Measurements from ENCODE around the gene BTBD2.
"Not testable (repeated sequence)": the region's sequence is repeated elsewhere in the genome, so short reads cannot be mapped to it uniquely, and the experiment has no call there.

Gene BTBD2

DNA sequence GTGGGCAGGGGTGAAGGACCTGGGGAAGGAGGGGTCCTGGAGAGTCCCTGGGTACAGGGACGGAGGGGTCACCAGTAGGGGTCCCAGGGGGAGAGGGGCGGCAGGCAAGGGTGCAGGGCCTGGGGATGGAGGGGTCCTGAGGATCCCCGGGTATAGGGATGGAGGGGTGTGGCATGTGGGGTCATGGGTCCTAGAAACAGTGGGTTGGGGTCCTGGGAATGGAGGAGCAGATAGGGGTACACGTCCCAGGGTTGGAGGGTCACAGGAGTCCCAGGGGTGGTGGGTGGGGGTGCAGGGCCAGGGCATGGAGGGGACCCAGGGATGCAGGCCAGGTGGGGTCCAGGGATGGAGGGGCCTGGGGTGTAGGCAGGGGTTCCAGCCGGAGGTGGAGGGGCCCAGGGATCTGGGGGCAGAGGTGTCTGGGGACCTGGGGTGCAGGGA is 1.4 kb downstream of the BTBD2 start:
- no peak for DNase-seq (ENCODE audit: low spot score)

DNA sequence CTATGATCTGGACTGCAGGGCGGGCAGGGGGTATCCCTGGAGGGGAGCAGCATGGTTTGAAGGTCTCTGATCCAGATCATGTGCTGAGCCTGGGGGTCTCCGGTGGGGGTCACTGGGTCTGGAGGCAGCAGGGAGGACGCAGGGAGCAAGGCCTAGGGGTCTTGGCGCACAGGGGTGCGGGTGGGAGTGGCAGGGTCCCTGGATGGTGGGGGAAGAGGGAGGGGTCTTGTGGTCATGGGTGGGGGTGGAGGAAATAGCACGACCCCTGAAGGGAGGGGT is 1.9 kb downstream of the BTBD2 start:
- no peak for DNase-seq (ENCODE audit: low spot score)

DNA sequence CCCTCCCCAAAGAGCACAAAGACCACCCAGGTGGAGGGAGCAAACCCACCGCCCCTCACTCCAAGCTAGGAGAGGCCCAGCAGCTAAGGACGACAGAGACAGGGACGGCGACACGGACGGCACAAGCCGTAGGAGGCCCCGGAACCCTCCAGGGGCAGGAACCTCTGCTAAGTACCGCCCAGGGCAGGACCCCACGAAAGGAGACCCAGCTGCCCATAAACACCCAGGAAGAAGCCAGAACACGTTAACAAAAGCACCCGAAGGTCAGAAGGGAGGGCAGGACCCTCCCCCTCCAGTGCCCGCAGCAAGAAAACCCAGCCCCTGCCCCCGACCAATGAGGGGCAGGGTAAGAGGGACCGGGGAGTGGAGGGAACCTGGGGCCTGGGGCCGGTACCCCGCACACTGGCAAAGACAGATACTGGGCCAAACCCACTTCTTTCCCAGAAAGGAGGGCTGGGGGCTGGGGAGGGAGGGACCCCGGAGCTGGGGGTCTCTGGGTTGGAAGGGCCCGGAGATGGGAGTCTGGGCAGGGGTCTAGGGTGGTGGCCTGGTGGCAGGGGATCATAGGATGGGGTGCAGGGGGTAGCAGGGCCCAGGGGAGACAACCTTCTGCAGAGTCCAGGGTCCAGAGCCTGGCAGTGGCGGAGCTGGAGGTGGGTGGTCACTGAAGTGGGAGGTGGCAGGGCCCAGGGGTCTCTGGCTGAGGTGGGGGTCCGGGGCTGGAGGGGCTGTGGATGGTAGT is 2.4 kb downstream of the BTBD2 start:
- DNase-seq (ENCODE audit: low spot score): no peak

DNA sequence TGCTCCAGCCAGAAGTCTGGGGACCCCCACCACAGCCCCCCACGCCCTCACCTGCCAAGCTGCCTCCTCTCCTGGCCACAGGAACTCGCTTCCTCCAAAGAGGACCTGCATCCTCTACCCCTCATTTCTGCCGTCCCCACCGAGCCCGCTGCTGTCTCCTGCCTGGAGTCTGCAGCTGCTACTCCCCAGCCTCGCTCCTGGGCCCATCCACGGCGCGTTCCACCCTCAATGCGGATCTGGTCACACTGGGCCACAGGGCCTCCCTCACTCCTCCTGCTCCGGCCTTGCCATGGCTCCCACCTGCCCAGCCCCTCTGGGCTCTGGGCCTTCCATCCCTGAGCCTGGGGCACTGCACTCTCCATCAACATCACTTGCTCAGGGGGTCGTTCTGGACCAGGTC is 4.3 kb downstream of the BTBD2 start:
- DNase-seq (ENCODE audit: low spot score): no peak

DNA sequence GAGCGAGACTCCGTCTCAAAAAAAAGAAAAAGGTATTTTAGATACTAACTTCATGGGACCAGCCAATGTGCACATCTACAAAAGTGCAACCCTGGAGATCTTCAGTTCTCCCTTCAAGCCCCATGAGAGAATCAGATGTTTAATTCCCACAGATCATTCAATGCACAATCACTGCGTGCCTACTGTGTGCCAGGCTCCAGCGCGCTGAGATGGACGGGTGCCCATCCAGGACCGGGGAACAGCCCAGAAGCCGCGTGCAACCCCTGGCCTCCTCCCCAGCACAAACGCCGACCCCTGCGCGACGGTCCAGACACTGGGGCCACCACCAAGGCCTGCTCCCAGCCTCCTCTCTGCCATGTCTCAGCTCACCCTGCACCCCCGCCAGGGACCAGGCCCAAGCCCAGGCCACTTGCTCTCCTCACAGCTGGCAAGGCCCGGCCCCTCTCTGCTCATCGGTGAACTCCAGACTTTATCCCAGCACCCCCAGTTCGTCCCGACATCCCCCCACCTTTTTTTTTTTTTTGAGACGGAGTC is 5.3 kb downstream of the BTBD2 start:
- DNase-seq (ENCODE audit: low spot score): no peak

DNA sequence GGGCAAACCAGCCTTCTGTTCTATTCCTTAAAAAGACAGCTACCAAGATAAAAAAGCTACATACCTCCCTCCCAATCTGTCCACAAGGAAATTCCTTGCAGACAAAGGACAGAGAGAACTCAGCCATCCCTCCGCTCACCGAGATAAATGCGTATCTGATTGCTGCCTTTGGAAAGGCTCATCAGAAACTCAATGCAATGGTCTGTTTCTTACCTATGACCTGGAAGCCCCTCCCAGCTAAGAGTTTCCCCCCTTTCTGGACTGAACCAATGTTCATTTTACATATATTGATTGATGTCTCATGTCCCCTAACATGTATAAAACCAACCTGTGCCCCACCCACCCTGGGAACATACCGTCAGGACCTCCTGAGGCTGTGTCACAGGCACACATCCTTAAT is 11.6 kb downstream of the BTBD2 start:
- no peak for DNase-seq (ENCODE audit: low spot score)

DNA sequence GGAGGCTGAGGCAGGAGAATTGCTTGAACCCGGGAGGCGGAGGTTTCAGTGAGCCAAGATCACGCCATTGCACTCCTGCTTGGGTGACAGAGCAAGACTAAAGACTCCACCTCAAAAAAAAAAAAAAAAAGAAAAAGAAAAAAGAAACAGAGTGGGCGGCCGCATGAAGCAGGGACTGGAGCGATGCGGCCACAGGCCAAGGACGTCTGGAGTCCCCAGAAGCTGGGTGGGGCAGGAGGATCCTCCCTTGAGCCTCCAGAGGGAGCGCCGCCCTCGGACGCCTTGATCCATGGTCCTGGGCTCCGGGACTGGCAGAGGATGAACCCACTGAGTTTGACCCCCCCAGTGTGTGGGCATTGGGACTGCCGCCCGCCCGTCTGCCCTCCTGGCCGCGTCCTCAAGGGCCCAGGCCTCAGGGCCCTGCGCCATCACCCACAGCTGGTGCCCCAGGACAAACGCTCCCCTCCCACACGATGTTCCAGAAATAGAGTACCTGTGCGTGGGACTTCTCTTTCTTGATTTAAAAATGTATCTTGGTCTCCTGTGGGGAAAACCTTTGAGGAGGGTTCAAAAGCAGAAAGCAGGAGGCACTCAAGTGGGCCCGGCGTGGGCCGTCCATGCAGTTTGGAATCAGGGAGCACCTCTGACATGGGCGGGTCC is 15.5 kb downstream of the BTBD2 start:
- DNase-seq (ENCODE audit: low spot score): no peak

DNA sequence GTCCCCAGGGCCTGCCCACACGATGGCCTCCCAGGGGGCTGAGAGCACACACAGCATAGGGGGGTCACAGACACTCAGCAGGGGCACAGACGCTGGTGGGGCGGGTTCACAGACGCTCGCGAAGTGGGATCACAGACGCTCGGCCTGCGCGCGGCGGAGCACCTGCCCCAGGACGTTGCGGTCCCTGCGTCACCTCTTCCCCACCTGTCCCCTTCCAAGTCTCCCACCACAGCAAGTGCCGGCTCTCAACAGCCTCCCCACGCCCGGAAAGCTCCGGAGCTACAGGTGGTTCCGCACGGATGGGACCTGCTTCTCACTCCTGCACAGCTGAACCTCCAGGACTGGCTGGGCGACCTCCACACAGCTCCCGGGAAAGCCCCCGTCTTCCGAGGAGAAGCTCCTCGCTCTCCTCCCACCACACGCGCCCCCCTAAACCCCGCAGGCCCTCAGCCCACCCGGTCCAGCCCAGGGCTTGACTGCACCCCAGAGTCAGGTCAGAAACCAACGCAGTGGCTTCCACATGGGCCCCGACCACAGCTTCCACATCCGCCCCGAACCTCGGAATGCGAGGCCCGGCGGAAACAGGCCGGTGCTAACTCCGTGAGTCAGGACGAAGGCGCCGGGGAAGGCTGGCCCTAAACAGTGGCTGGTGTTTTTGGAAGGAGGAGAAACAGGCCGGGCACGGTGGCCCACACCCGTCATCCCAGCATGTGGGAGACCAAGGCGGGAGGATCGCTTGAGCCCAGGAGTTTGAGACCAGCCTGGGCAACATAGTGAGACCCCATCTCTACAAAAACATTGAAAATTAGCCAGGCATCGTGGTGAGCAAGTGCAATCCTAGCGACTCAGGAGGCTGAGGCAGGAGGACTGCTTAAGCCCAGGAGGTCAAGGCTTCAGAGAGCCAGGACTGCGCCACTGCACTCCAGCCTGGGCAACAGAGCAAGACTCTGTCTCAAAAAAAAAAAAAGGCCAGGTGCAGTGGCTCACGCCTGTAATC is 16.5 kb downstream of the BTBD2 start:
- no peak for DNase-seq (ENCODE audit: low spot score)

DNA sequence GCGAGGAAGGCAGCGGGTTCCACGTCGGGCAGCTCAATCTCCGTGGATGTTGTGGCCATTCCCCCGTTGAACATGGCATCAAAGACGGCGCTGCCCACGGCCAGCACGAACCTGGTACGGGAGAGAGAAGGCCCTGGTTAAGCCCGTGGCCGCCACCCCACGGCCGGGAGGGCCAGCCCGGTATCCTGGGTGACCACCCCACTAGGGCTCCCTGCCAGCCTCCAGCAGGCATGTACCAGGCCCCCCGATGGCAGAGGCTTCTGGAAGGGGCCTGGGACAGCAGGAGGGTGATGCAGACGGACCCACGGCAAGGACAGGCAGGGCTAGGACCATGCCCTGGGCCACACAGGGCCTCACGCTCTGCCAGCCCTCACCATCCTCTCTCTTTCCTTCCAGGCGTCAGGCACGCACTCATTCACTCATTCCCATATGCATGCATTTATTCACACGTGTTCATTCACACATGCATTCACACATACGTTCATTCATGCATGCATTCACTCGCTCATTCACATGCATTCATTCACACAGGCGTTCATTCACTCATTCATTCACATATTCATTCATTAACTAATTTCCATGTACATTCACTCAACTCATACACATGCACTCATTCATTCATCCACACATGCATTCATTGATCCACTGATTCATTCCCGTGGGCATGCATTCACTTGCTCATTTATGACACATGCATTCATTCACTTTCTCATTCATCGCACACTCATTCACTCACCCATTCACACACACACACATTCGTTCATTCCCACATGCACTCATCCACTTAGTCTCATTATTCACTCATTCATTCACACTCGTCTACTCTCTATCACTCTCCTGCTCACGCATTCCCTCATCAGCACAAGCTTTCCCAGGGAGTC is 17.9 kb downstream of the BTBD2 start:
- no peak for DNase-seq (ENCODE audit: low spot score)

DNA sequence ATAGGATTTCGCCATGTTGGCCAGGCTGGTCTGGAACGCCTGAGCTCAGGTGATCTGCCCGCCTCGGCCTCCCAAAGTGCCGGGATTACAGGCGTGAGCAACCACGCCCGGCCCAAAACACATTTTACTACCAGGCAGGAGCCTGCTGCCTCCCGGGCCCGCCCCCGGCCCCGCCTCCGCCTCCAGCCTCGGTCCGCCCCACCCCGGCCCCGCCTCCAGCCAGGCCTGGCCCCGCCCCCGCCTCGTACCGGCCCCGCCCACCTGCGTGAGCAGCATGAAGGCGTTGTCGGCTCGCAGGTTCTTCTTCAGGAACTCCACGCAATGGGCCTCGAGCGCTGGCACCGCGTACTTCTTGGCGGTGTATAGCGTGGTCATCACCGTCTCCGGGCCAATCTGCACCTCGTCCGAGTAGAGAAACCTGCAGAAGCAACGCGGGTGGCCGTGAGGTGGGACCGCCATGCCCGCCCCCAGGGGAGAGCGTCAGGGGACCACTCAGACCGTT is 22.7 kb downstream of the BTBD2 start:
- DNase-seq (ENCODE audit: low spot score): peak; percentile 9

DNA sequence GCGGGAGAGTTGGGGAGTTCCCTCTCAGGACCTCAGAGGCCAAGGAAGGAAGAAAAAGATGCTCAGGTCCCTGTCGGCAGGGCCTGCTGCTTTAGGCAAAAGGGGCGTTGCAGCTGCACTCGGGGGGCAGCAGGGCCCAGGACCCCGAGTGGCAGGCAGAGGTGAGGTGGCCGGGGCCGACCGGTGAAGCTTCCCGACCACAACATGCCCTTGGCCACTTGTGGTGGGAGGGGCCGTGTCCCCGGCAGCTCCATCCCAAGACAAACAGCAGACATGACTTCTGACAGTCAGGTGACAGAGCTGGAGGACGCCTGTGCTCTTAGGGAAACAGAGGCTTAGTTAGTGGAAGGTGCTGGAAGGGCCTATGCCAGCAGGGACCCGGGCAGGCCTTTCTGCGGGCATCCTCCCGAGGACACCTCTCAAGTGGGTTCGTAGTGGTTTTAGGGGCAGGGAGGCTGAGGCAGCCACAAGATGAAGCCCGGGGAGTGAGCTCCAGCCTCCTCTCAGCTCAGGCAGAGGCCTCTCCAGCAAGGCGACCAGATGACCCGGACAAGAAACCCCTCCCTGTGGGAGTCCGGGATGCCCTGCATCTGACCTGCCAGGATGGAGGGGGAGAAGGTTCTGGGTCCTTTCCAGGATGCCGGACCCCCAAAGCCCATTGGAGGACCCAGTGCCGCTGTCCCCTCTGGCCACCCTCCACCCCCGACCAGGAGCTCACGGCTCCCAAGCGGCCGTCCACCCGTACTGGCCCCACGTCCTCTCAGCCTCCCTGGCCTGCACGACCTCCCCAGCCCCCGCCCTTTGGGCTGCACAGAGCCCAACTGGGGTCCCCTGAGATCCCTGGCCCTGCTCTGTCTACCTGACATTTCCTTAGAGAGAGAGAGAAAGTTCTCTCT is 24.2 kb downstream of the BTBD2 start:
- DNase-seq (ENCODE audit: low spot score): no peak

DNA sequence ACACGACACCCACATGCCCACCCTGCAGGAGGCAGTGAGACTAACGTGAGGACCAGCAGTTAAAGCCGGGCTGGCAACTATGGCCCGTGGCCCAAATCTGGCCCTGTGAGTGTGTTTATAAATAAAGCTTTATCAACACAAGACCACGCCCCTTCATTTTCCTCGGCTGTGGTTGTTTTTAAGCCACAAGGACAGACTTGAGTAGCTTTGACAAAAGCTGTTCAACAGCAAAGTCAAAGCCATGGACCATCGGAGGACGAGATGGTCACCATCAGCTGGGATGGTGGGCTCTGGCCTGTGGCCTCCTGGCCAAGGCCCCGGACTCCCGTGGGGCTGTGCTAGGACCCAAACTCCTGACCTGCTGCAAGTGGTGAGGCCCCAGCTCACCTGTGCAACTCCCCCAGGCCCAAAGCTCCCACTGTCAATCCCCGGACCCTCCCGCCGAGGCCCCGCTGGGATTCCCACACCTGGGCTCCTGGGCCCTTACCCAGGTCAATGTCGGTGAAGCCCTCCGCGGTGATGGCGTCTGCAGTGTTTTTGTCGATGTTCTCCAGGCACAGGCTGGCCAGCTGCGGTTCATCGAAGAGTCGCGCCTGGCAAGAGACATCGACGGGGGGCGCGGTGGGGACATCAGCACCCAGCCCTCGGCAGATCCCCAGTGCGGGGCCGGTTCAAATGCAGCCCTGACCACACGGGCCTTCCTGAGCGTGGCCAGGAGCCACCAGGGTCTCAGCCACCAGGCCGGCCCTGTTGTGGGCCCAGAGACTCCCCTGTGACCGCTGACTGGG is 25.1 kb downstream of the BTBD2 start:
- DNase-seq (ENCODE audit: low spot score): no peak

DNA sequence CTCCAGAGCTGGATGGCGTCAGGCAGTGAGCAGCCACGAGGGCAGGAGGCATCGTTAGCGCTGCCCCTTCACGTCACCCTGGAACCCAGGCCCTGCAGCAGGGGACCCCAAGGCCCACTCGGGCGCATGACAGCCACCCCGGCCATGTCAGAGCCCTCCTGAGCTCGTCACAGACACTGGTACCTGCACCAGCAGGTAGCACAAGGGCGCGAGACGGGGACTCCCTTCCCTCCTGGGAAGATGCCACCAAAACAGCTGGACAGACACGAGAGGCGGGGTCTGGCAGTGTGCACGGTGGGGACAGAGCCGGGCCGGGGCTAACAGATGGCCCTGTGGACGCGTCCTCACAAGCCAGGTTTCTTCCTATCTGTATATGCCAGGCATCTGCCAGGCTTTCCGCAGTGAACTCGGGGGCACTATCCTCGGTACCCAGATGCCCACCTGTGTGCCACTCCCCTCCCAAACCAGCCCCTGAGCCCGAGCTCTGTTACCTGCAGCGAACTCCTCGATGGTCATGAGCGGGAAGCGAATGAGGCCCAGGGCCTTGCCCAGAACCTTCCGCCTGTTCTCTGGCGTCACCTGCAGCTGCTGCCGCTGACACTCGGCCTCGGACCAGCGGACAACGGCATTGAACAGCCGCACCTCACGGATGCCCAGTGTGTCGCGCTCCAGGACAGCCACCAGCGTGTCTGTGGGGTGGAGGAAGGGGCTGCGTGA is 25.8 kb downstream of the BTBD2 start:
- no peak for DNase-seq (ENCODE audit: low spot score)

DNA sequence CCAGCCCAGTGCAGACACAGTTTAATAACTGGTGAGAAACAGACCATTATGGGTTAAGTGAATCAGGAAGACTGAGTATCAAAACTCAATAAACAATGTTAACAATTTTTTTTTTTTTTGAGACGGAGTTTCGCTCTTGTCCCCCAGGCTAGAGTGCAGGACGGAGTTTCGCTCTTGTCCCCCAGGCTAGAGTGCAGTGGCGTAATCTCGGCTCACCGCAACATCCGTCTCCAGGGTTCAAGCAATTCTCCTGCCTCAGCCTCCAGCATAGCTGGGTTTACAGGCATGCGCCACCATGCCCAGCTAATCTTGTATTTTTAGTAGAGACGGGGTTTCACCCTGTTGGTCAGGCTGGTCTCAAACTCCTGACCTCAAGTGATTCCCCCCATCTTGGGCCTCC is 27.1 kb downstream of the BTBD2 start:
- DNase-seq (ENCODE audit: low spot score): not testable (repeated sequence)

DNA sequence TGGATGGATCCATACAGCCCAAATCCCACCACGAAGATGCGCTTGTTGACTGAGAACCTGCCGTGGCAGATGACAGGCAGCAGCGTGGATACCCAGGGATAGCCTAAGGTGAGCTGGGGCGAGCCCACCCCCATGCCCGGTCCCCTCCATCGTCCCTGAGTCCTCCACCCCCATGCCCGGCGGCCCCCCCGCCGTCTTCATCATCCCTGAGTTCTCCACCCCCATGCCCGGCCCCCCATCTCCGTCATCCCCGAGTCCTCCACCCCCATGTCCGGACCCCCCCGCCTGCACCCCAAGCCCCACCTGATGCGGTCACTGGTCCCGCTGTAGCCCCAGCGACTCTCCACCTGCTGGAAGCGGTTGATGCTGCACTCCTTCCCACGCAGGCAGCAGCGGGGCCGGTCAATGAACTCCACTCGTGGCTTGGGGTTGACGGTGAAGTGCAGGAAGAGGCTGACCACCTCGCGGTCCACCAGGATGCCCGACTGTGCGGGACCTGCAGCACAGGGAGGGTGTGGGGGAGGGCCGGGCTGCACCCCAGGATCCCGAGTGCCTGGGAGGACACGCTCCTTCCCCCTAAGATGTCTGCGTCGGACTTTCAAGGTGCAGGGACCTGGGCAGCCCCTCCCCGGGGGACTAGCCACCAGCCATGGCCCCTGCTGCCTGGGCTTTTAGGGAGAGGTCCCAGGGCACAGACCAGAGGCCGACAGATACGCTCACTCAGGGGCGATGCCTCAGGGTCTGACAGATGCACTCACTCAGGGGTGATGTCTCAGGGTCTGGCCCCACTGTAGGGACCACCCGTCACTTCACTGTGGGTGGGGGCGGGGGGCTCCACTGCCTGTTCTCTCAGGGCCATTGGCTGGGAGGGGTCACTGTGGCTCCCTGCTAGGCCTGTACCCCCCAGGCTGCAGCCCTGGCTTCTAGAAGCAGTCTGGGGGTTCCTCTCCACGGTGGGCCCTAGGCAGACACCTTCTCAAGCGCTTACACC is 28.0 kb downstream of the BTBD2 start:
- no peak for DNase-seq (ENCODE audit: low spot score)

DNA sequence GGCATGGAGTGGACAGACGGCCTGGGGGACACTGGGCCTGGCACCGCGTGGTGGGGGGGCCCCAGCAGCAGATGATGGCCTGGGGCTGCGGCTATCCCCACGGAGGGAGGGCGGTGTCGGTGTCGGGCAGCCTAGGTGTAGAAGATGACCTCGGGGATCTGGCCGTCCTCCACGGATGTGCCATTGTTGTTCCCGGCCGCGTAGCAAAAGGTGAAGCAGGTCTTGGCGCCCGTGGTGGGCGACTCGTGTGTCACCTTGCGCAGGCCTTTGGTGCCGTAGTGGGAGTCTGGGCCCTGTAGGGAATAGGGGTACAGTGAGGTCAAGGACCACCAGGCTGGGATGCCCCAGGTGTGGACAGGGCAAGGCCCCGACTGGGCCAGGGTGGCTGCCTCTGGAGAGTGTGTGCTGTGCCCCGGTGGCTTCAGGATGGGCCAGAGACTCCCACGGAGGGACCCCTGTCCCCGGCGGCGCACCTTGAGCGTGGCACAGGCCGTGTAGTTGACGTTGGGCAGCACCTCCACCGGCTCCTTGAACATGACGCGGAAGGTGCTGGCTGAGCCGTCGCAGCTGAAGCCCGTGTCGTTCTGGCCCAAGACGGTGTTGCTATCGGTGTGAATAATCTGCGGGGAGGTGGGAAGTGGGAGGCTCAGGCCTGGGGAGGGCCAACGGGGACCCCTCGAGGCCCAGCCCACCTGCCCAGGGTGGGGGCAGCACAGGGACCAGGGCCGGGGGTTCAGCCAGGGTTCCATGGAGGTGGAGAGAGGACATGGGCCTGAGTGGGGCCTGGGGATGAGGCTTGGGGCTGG is 29.0 kb downstream of the BTBD2 start:
- no peak for DNase-seq (ENCODE audit: low spot score)
